ENCODE results near the gene FIGNL1. TPM values are rescaled to one million over a fixed set of nuclear protein-coding genes. Genes with fewer than 3 reads are reported as not detected.

FIGNL1 gene
- total RNA-seq, 1 donor from 2014 or later, result 69.0 TPM

DNA sequence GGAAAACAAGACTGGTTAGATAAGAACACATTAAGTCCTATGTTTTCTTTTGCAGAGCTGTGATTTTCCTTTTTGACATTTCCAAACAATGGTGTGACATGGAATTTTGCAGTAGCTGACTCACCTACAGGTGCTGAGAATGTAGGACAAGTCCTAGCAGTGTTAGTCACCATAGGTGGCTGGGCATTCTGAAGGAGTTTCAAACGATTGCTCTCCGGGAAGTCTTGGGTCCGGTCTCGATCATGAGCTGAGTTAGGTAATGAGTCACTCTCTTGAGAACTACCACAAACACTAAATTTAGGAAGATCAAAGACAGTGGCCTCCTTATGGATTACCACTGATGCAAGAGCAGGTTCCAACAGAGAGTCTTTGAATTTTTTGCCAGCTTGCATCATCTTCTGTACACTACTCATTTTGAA, 3.6 kb downstream of the FIGNL1 start:
- no peak overlapping the region for H3K27ac ChIP-seq
- no peaks in the 10 kb centered on the region for H3K27me3 ChIP-seq
- no peaks in the 10 kb centered on the region for H3K9me3 ChIP-seq (ENCODE audit: low read depth)
- no peak overlapping the region for H3K4me2 ChIP-seq
- no peak overlapping the region for H2AFZ ChIP-seq (replicated peaks)
- no peak for DNase-seq (ENCODE audit: low spot score)
- peaks cover 10% of the 10 kb centered on the region for H3K79me2 ChIP-seq (ENCODE audit: low read depth)
- H3K4me3 Mint-ChIP-seq, result no peak overlapping the region
- H3K36me3 Mint-ChIP-seq, result peaks cover 12% of the 10 kb centered on the region
- no peak for TF ChIP-seq EZH2phosphoT487 (IDR thresholded peaks at IDR 0.05)
- TF ChIP-seq, protein P1, sequence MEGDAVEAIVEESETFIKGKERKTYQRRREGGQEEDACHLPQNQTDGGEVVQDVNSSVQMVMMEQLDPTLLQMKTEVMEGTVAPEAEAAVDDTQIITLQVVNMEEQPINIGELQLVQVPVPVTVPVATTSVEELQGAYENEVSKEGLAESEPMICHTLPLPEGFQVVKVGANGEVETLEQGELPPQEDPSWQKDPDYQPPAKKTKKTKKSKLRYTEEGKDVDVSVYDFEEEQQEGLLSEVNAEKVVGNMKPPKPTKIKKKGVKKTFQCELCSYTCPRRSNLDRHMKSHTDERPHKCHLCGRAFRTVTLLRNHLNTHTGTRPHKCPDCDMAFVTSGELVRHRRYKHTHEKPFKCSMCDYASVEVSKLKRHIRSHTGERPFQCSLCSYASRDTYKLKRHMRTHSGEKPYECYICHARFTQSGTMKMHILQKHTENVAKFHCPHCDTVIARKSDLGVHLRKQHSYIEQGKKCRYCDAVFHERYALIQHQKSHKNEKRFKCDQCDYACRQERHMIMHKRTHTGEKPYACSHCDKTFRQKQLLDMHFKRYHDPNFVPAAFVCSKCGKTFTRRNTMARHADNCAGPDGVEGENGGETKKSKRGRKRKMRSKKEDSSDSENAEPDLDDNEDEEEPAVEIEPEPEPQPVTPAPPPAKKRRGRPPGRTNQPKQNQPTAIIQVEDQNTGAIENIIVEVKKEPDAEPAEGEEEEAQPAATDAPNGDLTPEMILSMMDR (IDR thresholded peaks at IDR 0.05), result no peak
- no peak for TF ChIP-seq EZH2 (IDR thresholded peaks at IDR 0.05)
- H3K9ac ChIP-seq, result no peak overlapping the region
- peaks cover 11% of the 10 kb centered on the region for H3K4me1 ChIP-seq
- H3K4me1 Mint-ChIP-seq, result peaks cover 8% of the 10 kb centered on the region
- H3K27ac Mint-ChIP-seq, result no peak overlapping the region
- H3K4me3 ChIP-seq, result no peak overlapping the region
- peaks cover 6% of the 10 kb centered on the region for H3K36me3 ChIP-seq
- H4K20me1 ChIP-seq (ENCODE audit: low read depth), result peaks cover 4% of the 10 kb centered on the region
- H3F3A ChIP-seq (ENCODE audit: low read depth), result peaks cover 23% of the 10 kb centered on the region
- no peaks in the 10 kb centered on the region for H3K27me3 Mint-ChIP-seq (ENCODE audit: insufficient read depth, low read depth)
- H3K9me3 Mint-ChIP-seq, result no peaks in the 10 kb centered on the region

DNA sequence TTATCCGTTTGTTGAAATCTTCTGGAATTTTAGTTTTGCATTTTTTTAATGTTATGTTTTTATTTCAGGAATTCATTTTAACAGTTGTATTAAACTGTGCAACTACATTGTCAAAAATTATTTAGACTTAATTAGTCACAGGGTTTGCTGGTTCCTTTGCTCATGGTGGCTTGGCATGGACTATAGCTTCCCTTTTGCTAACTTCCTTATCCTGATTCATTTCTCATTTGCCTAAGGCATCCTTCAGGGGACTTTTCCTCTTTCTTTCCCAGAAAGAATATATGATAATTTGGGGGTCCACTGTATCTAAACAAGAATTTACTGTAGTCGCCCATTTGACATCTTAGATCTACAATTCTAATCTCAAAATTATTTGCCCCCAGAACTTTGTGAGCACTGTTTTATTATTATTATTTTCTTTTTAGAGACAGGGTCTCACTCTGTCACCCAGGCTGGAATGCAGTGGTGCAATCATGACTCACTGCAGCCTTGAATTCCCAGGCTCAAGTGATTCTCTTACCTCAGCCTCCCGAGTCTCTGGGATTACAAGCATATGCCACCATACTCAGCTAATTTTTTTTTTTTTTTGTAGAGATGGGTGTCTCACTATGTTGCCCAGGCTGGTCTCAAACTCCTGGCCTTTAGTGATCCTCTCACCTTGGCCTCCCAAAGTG, 13.9 kb downstream of the FIGNL1 start:
- TF ChIP-seq EZH2phosphoT487 (IDR thresholded peaks at IDR 0.05), result no peak
- no peak for TF ChIP-seq EZH2 (IDR thresholded peaks at IDR 0.05)
- TF ChIP-seq, protein P1 (IDR thresholded peaks at IDR 0.05), result no peak
- no peaks in the 10 kb centered on the region for H3K79me2 ChIP-seq (ENCODE audit: low read depth)
- no peaks in the 10 kb centered on the region for H3K9me3 ChIP-seq (ENCODE audit: low read depth)
- no peak overlapping the region for H3K9ac ChIP-seq
- Mint-ChIP-seq H3K27ac (no peak overlapping the region), H3K4me1 (peaks cover 6% of the 10 kb centered on the region), H3K36me3 (peaks cover 3% of the 10 kb centered on the region), H3K9me3 (no peaks in the 10 kb centered on the region), H3K4me3 (no peak overlapping the region), H3K27me3 (ENCODE audit: insufficient read depth, low read depth) (no peaks in the 10 kb centered on the region)
- no peaks in the 10 kb centered on the region for H3K36me3 ChIP-seq
- no peak for DNase-seq (ENCODE audit: low spot score)
- no peaks in the 10 kb centered on the region for H4K20me1 ChIP-seq (ENCODE audit: low read depth)
- no peak overlapping the region for H3K4me2 ChIP-seq
- no peaks in the 10 kb centered on the region for H3F3A ChIP-seq (ENCODE audit: low read depth)
- H3K4me1 ChIP-seq, result no peaks in the 10 kb centered on the region
- H2AFZ ChIP-seq (replicated peaks), result no peak overlapping the region
- H3K4me3 ChIP-seq, result no peak overlapping the region
- no peak overlapping the region for H3K27ac ChIP-seq
- no peaks in the 10 kb centered on the region for H3K27me3 ChIP-seq

DNA sequence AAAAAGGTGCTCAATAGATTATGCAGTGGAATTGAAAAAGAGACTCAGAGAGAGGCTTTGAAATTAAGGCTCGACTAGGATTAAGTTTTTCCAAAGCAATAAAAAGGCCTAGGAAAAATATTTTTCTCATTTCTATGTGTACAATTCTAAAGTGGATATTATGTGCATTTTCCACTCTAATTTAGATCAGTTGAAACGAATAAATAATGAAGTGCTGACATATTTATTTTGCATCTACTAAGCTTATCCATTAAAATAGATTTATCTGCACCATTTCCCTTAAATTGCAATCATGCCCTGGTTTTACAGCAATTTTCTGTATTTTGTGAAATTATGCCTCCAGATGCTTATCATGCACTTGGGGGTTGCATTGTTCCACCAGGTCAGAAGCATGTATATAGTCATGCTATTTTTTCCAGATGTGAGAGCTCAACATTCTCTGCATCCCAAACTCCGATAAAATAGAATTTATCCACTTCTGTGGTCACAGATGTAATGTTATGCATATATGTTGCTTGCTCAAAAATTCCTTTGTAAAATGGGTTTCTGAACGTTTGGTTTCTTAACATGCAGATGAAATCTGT, 18.3 kb downstream of the FIGNL1 start:
- no peak for DNase-seq (ENCODE audit: low spot score)
- Mint-ChIP-seq H3K27ac (no peak overlapping the region), H3K4me1 (peaks cover 9% of the 10 kb centered on the region), H3K27me3 (ENCODE audit: insufficient read depth, low read depth) (peaks cover 2% of the 10 kb centered on the region), H3K4me3 (no peak overlapping the region), H3K9me3 (no peaks in the 10 kb centered on the region), H3K36me3 (no peaks in the 10 kb centered on the region)
- H3K79me2 ChIP-seq (ENCODE audit: low read depth), result no peaks in the 10 kb centered on the region
- H3K4me1 ChIP-seq, result no peaks in the 10 kb centered on the region
- no peak for TF ChIP-seq EZH2phosphoT487 (IDR thresholded peaks at IDR 0.05)
- no peak for TF ChIP-seq EZH2 (IDR thresholded peaks at IDR 0.05)
- TF ChIP-seq, protein P1 (IDR thresholded peaks at IDR 0.05), result no peak
- no peak overlapping the region for H2AFZ ChIP-seq (replicated peaks)
- H3K36me3 ChIP-seq, result no peaks in the 10 kb centered on the region
- H3K4me2 ChIP-seq, result no peak overlapping the region
- no peak overlapping the region for H3K4me3 ChIP-seq
- H3F3A ChIP-seq (ENCODE audit: low read depth), result no peaks in the 10 kb centered on the region
- H4K20me1 ChIP-seq (ENCODE audit: low read depth), result no peaks in the 10 kb centered on the region
- no peaks in the 10 kb centered on the region for H3K27me3 ChIP-seq
- H3K27ac ChIP-seq, result no peak overlapping the region
- no peaks in the 10 kb centered on the region for H3K9me3 ChIP-seq (ENCODE audit: low read depth)
- H3K9ac ChIP-seq, result no peak overlapping the region
